H1 (cell line): ENCODE results near the gene VAMP3. TPM values are rescaled to one million over a fixed set of nuclear protein-coding genes. Genes with fewer than 3 reads are reported as not detected.

Source experiments
- CTCF ChIA-PET: fragments of 300-600 bp; sonication (Branson Sonifier 250); formaldehyde crosslinking; loops from one replicate; lab custom pipeline; 2021; ENCODE audit not compliant: partially characterized antibody; lab: Charles Lee
- POLR2A ChIA-PET: fragments of 300-600 bp; sonication (Branson Sonifier 250); formaldehyde crosslinking; loops from one replicate; lab custom pipeline; 2021; ENCODE audit warnings: inconsistent platforms; ENCODE audit not compliant: partially characterized antibody; lab: Charles Lee
- DNase-seq, 2 experiments: peaks; one replicate each; pipeline versions ENCODE4 v3.0.0 to v3.0.0-alpha.2; 2010 to 2022; ENCODE audit warnings: low spot score in 2 of 2, low read depth in 1 of 2, mixed read lengths in 1 of 2
- FAIRE-seq: peaks from 2 replicates; lab custom pipeline; 2011; peaks lifted over from hg19 to GRCh38; lab: Jason Lieb, UNC
- H2AFZ ChIP-seq: 2 replicates; pipeline ENCODE4 v1.8.1; 2012; ENCODE audit warnings: low read length, inconsistent platforms
- H2AK5ac ChIP-seq: 2 replicates; pipeline ENCODE4 v1.6.1; 2013; ENCODE audit warnings: low read depth, low read length
- H2BK120ac ChIP-seq: replicated peaks from 2 replicates; pipeline ENCODE3; 2013; ENCODE audit warnings: low read depth, low read length, inconsistent platforms
- H2BK12ac ChIP-seq: 2 replicates; pipeline ENCODE4 v1.6.1; 2013; ENCODE audit warnings: low read depth, low read length
- H2BK15ac ChIP-seq: 2 replicates; pipeline ENCODE4 v1.6.1; 2013; ENCODE audit warnings: low read length
- H2BK20ac ChIP-seq: 2 replicates; pipeline ENCODE4 v1.6.1; 2013; ENCODE audit warnings: low read length
- H2BK5ac ChIP-seq: 2 replicates; pipeline ENCODE4 v1.6.1; 2013; ENCODE audit warnings: low read depth, low read length
- H3K14ac ChIP-seq: 2 replicates; pipeline ENCODE4 v1.6.1; 2013; ENCODE audit warnings: inconsistent platforms; ENCODE audit not compliant: insufficient read length
- H3K18ac ChIP-seq: 2 replicates; pipeline ENCODE4 v1.6.1; 2013; ENCODE audit warnings: low read length; ENCODE audit errors: extremely low read depth
- H3K23ac ChIP-seq: 2 replicates; pipeline ENCODE4 v1.6.1; 2013; ENCODE audit warnings: inconsistent platforms; ENCODE audit not compliant: insufficient read length
- H3K23me2 ChIP-seq: 2 replicates; pipeline ENCODE4 v1.6.1; 2013; ENCODE audit warnings: low read depth, low read length
- H3K27ac ChIP-seq: 2 replicates; pipeline ENCODE4 v1.6.1; 2011; ENCODE audit warnings: low read depth, low read length, inconsistent platforms
- H3K27me3 ChIP-seq, 4 experiments: replicated peaks in 1 of 4; 1 replicate in 1 of 4; 2 replicates in 3 of 4; pipeline versions ENCODE4 v1.6.1 to v1.8.1; 2011 to 2013; ENCODE audit warnings: low read length in 3 of 4, mild to moderate bottlenecking in 3 of 4, inconsistent platforms in 2 of 4, mixed read lengths in 2 of 4, moderate library complexity in 1 of 4; ENCODE audit not compliant: control insufficient read depth in 3 of 4, insufficient read depth in 3 of 4; ENCODE audit errors: extremely low read depth in 1 of 4
- H3K36me3 ChIP-seq, 4 experiments: 2 replicates each; pipeline versions ENCODE4 v1.6.1 to v1.8.1; 2011 to 2013; ENCODE audit warnings: mild to moderate bottlenecking in 4 of 4, low read length in 3 of 4, moderate library complexity in 2 of 4, control low read depth in 1 of 4, inconsistent platforms in 1 of 4; ENCODE audit not compliant: insufficient read depth in 4 of 4, control insufficient read depth in 2 of 4
- H3K4ac ChIP-seq: replicated peaks from 2 replicates; pipeline ENCODE3; 2013; ENCODE audit warnings: low read length, low read depth, mixed read lengths, inconsistent platforms; ENCODE audit not compliant: insufficient read length
- H3K4me1 ChIP-seq, 4 experiments: replicated peaks in 1 of 4; 1 replicate in 1 of 4; 2 replicates in 3 of 4; pipeline versions ENCODE4 v1.6.1 to v1.8.1; 2011 to 2013; ENCODE audit warnings: low read length in 3 of 4, inconsistent platforms in 2 of 4, mixed read lengths in 1 of 4; ENCODE audit not compliant: insufficient read depth in 4 of 4, control insufficient read depth in 3 of 4
- H3K4me2 ChIP-seq, 2 experiments: 2 replicates each; pipeline versions ENCODE4 v1.6.1 to v1.8.1; 2011 to 2013; ENCODE audit warnings: low read depth in 2 of 2, low read length in 2 of 2, control low read depth in 1 of 2, inconsistent platforms in 1 of 2, mild to moderate bottlenecking in 1 of 2; ENCODE audit not compliant: insufficient read depth in 1 of 2
- H3K4me3 ChIP-seq, 4 experiments: fragments of 200-600, 300-600 bp in 1 of 4; sonication (generic), shearing (Covaris generic), sonication (Bioruptor Twin) in 1 of 4; 2 replicates each; pipeline versions ENCODE4 v1.5.1 to v1.8.1; 2011 to 2016; ENCODE audit warnings: low read length in 4 of 4, low read depth in 3 of 4, control low read depth in 2 of 4, inconsistent platforms in 2 of 4, mild to moderate bottlenecking in 2 of 4, mixed read lengths in 1 of 4, moderate library complexity in 1 of 4; ENCODE audit not compliant: insufficient read depth in 2 of 4; ENCODE audit errors: extremely low read depth in 1 of 4
- H3K56ac ChIP-seq: replicated peaks from 2 replicates; pipeline ENCODE3; 2013; ENCODE audit warnings: low read depth, mild to moderate bottlenecking, mixed read lengths, low read length, inconsistent platforms; ENCODE audit not compliant: insufficient read length
- H3K79me1 ChIP-seq: 2 replicates; pipeline ENCODE4 v1.6.1; 2013; ENCODE audit warnings: low read depth, low read length, control low read depth
- H3K79me2 ChIP-seq, 2 experiments: 2 replicates each; pipeline versions ENCODE4 v1.6.1 to v1.8.1; 2012 to 2013; ENCODE audit warnings: low read length in 2 of 2, mild to moderate bottlenecking in 2 of 2, inconsistent platforms in 1 of 2; ENCODE audit not compliant: insufficient read depth in 2 of 2, control insufficient read depth in 1 of 2
- H3K9ac ChIP-seq, 4 experiments: replicated peaks in 1 of 4; 1 replicate in 1 of 4; 2 replicates in 3 of 4; pipeline versions ENCODE4 v1.6.1 to v1.8.1; 2011 to 2013; ENCODE audit warnings: low read depth in 3 of 4, low read length in 3 of 4, control low read depth in 2 of 4, mild to moderate bottlenecking in 2 of 4, moderate library complexity in 2 of 4, inconsistent platforms in 1 of 4; ENCODE audit errors: extremely low read depth in 1 of 4
- H3K9me3 ChIP-seq, 2 experiments: 2 replicates each; pipeline versions ENCODE4 v1.6.1 to v1.8.1; 2012 to 2013; ENCODE audit warnings: mild to moderate bottlenecking in 2 of 2, moderate library complexity in 2 of 2, control low read depth in 1 of 2, inconsistent platforms in 1 of 2, low read depth in 1 of 2, low read length in 1 of 2, mixed read lengths in 1 of 2; ENCODE audit not compliant: insufficient read depth in 2 of 2
- H4K20me1 ChIP-seq, 2 experiments: replicated peaks in 1 of 2; 2 replicates each; pipeline versions ENCODE3 to v1.8.1; 2011 to 2013; ENCODE audit warnings: inconsistent platforms in 2 of 2, low read length in 2 of 2, mild to moderate bottlenecking in 1 of 2; ENCODE audit not compliant: insufficient read depth in 2 of 2, control insufficient read depth in 1 of 2
- H4K5ac ChIP-seq: 2 replicates; pipeline ENCODE4 v1.6.1; 2013; ENCODE audit warnings: low read length, low read depth, mixed read lengths, inconsistent platforms; ENCODE audit not compliant: insufficient read length
- H4K8ac ChIP-seq: 2 replicates; pipeline ENCODE4 v1.8.0; 2013; ENCODE audit warnings: mild to moderate bottlenecking, moderate library complexity, low read length, inconsistent platforms; ENCODE audit not compliant: insufficient read depth; ENCODE audit errors: extremely low read depth
- H4K91ac ChIP-seq: replicated peaks from 2 replicates; pipeline ENCODE3; 2013; ENCODE audit warnings: low read length, mixed read lengths, inconsistent platforms; ENCODE audit not compliant: insufficient read length
- BCL11A ChIP-seq, 2 experiments: IDR thresholded peaks; one replicate each; pipeline ENCODE4 v1.6.1; 2011; ENCODE audit warnings: low read depth in 2 of 2, low read length in 2 of 2, mild to moderate bottlenecking in 2 of 2
- BRCA1 ChIP-seq: IDR thresholded peaks from 2 replicates; pipeline ENCODE4 v1.6.1; 2012; ENCODE audit warnings: low read depth, low read length, improper control_type of control experiment
- CBX8 ChIP-seq: fragments of 300-800, 300-1000 bp; sonication (generic); IDR thresholded peaks from 2 replicates; pipeline ENCODE4 v1.7.1; 2016; ENCODE audit warnings: low read depth, low read length, borderline replicate concordance
- CTBP2 ChIP-seq: IDR thresholded peaks from 2 replicates; pipeline ENCODE4 v1.7.0; 2011; ENCODE audit warnings: borderline replicate concordance, mild to moderate bottlenecking, moderate library complexity, mixed read lengths, low read length; ENCODE audit not compliant: insufficient read depth, insufficient read length
- GABPA ChIP-seq: IDR thresholded peaks from 2 replicates; pipeline ENCODE4 v1.6.1; 2011; ENCODE audit warnings: mild to moderate bottlenecking, low read length, moderate library complexity, borderline replicate concordance; ENCODE audit not compliant: insufficient read depth
- KDM4A ChIP-seq: IDR thresholded peaks from one replicate; pipeline ENCODE4 v1.7.1; 2012; ENCODE audit warnings: low read depth, mild to moderate bottlenecking, moderate library complexity, low read length, inconsistent platforms; ENCODE audit not compliant: severe bottlenecking
- MAFK ChIP-seq: IDR thresholded peaks from 2 replicates; pipeline ENCODE4 v1.6.1; 2012; ENCODE audit warnings: low read depth, mild to moderate bottlenecking, improper control_type of control experiment, low read length
- NRF1 ChIP-seq: IDR thresholded peaks from 2 replicates; pipeline ENCODE4 v1.6.1; 2011; ENCODE audit warnings: mild to moderate bottlenecking, low read depth, low read length, improper control_type of control experiment
- PHF8 ChIP-seq: fragments of 200-600 bp; sonication (generic); conservative IDR thresholded peaks from 2 replicates; pipeline ENCODE4 v1.7.1; 2012; ENCODE audit warnings: low read depth, mild to moderate bottlenecking, inconsistent platforms, low read length, moderate library complexity
- RXRA ChIP-seq: IDR thresholded peaks from 2 replicates; pipeline ENCODE4 v1.6.1; 2011; ENCODE audit warnings: low read depth, mild to moderate bottlenecking, low read length, moderate library complexity; ENCODE audit not compliant: insufficient read depth
- SP1 ChIP-seq: IDR thresholded peaks from 2 replicates; pipeline ENCODE4 v1.6.1; 2011; ENCODE audit warnings: low read depth, low read length
- USF2 ChIP-seq: IDR thresholded peaks from 2 replicates; pipeline ENCODE4 v1.6.1; 2011; ENCODE audit warnings: low read length, improper control_type of control experiment
- ZNF274 ChIP-seq: IDR thresholded peaks from 2 replicates; pipeline ENCODE4 v1.7.0; 2012; ENCODE audit warnings: low read length, borderline replicate concordance; ENCODE audit errors: extremely low read depth
- WGBS, 2 experiments: shearing (Covaris generic) in 1 of 2; methylation state at CpG; one replicate each; pipeline versions ENCODE4 v1.1.6 to v1.1.7; 2013 to 2015; ENCODE audit warnings: low lambda C conversion rate in 2 of 2, mixed read lengths in 2 of 2, inconsistent platforms in 1 of 2, low coverage in 1 of 2, missing lambda C conversion rate in 1 of 2; ENCODE audit not compliant: insufficient replicate concordance in 2 of 2, insufficient coverage in 1 of 2, insufficient read length in 1 of 2; ENCODE audit errors: extremely low coverage in 1 of 2, missing lambda C conversion rate in 1 of 2; 5-methylcytosine and 5-hydroxymethylcytosine counted together
- polyA plus RNA-seq, 7 experiments: library from polyadenylated mRNA; depleted of rRNA in 3 of 7; stranded (reverse) in 5 of 7; unstranded in 2 of 7; fragments of >200 nt in 5 of 7; fragments of 200-250 nt in 2 of 7; gene quantifications; 1 replicate in 5 of 7; 2 replicates in 1 of 7; 4 replicates in 1 of 7; pipeline versions ENCODE4 v1.2.1 to v1.2.3, GENCODE V29; 2011 to 2013; ENCODE audit warnings: missing spikeins in 2 of 7, mixed read lengths in 2 of 7
- total RNA-seq: library from RNA; stranded (reverse); fragmentation: NEBNext Ultra II Directional; extraction: Animal tissue kit (Norgen Biotek cat#: 25700); gene quantifications from 2 replicates; pipeline ENCODE4 v1.2.1, GENCODE V29; 2021

VAMP3 gene
- total and polyA plus RNA-seq, 2 of the 8 experiments (the other 6 are each of a cell fraction or from before 2014, with no cell fraction given), result 27.9 to 36.7 TPM

GRCh38 chr1:7811476-7811875 is 40.4 kb downstream of the VAMP3 start:
- H3K4me1 ChIP-seq, result no peaks in the 10 kb centered on the region
- FAIRE-seq, result no peak
- CTCF ChIA-PET, result interaction anchor here (1.1 to 1.4 kb wide), 2 partner anchors 9 to 35 kb away, joined by 3 to 4 read pairs; no protein-coding TSS in a partner anchor
- TF ChIP-seq CBX8 (no peak), RXRA (no peak), MAFK (no peak), USF2 (no peak), NRF1 (no peak), BRCA1 (no peak), SP1 (no peak), CTBP2 (no peak), ZNF274 (no peak), KDM4A (no peak), PHF8 (no peak), BCL11A (IDR thresholded peaks at IDR 0.05; ENCODE audit: low read depth in 2 of 2, low read length in 2 of 2) (no peak), GABPA (no peak)

More at GRCh38 chr1:7811476-7811875, 40.4 kb downstream of the VAMP3 start:
- H3K79me2 ChIP-seq, result no peaks in the 10 kb centered on the region
- H3K79me1 ChIP-seq, result no peaks in the 10 kb centered on the region
- no peak overlapping the region for H3K56ac ChIP-seq
- H2BK120ac ChIP-seq, result no peak overlapping the region
- H2BK5ac ChIP-seq, result no peak overlapping the region
- H3K4ac ChIP-seq, result no peak overlapping the region
- POLR2A ChIA-PET, result no interaction called here
- no peaks in the 10 kb centered on the region for H3K27me3 ChIP-seq
- H3K9me3 ChIP-seq, result peaks cover 11 to 13% of the 10 kb centered on the region in 2 experiments; a peak in 3 of 4 replicates
- no peak overlapping the region for H2AK5ac ChIP-seq
- H2BK12ac ChIP-seq, result no peak overlapping the region
- H3K4me3 ChIP-seq, result no peak overlapping the region
- peaks cover 0 to 2% of the 10 kb centered on the region in 2 experiments for H4K20me1 ChIP-seq
- H2BK15ac ChIP-seq, result no peak overlapping the region
- H4K5ac ChIP-seq, result no peak overlapping the region
- no peak overlapping the region for H3K9ac ChIP-seq
- no peak overlapping the region for H3K4me2 ChIP-seq
- DNase-seq, result no peak
- no peak overlapping the region for H3K14ac ChIP-seq
- 92% methylated on average over 6 of the region's 6 CpGs; no CpG with 5 or more reads in 1 of the 2 experiments for WGBS, 2 experiments
- no peak overlapping the region for H2BK20ac ChIP-seq
- H4K91ac ChIP-seq, result no peak overlapping the region
- no peak overlapping the region for H3K27ac ChIP-seq
- no peak overlapping the region for H4K8ac ChIP-seq
- H3K23me2 ChIP-seq, result no peaks in the 10 kb centered on the region
- peaks cover 3 to 37% (median 11%) of the 10 kb centered on the region in 4 experiments; a peak in 7 of 8 replicates for H3K36me3 ChIP-seq
- no peak overlapping the region for H3K23ac ChIP-seq
- H2AFZ ChIP-seq, result no peak overlapping the region
- no peak overlapping the region for H3K18ac ChIP-seq
